ENCODE data around the gene TTC28.

DNA sequence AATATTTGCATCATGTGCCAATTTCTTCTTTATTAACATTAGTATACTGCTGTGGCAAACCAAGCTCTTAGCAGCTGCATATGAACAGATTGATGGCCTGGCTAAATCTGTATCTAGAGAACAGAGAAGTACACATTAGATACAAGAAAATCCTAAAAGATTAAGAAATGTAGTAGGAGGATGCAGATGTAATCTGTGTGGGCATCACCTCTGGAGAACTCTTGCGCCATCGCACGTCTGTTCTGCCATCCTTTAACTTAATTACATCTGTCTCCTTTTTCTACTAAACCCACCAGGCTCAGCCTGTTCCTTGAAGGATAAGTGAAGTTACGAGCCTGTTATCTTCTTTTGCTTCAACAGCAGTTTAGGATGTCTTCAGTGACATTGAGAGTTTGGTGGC is 564.2 kb downstream of the TTC28 start:
- TF ChIP-seq CTCF (conservative IDR thresholded peaks at IDR 0.05 in 1 of 2, IDR thresholded peaks at IDR 0.05 in 1 of 2; ENCODE audit: low read depth in 1 of 2, low read length in 2 of 2) (no peak), EZH2 (IDR thresholded peaks at IDR 0.05; ENCODE audit: low read length, missing control alignments) (no peak)
